ENCODE results near the gene CCDC12. TPM values are rescaled to one million over a fixed set of nuclear protein-coding genes. Genes with fewer than 3 reads are reported as not detected.

CCDC12 gene
- polyA plus RNA-seq, 1 of the 3 experiments (the other 2 are of a cell fraction): 105 TPM

- ChIA-PET CTCF (interaction anchor here (1.8 kb wide), 1 partner anchor 12 kb away, joined by 7 read pairs; no protein-coding TSS in a partner anchor), POLR2A (no interaction called here)
- Histone ChIP-seq H3K4me3 (ENCODE audit: low read depth in 2 of 2, low read length in 1 of 2) (no peak overlapping the region), H2AFZ (ENCODE audit: low read depth) (no peak overlapping the region), H4K20me1 (ENCODE audit: insufficient read depth) (no peaks in the 10 kb centered on the region), H3K9ac (no peak overlapping the region), H3K9me2 (no peaks in the 10 kb centered on the region), H3K9me3 (no peaks in the 10 kb centered on the region), H3F3A (replicated peaks; ENCODE audit: insufficient read depth) (no peaks in the 10 kb centered on the region), H3K79me2 (ENCODE audit: insufficient read depth) (no peaks in the 10 kb centered on the region), H3K27me3 (ENCODE audit: insufficient read depth) (no peaks in the 10 kb centered on the region), H3K4me2 (no peak overlapping the region), H3K4me1 (ENCODE audit: control insufficient read depth in 1 of 2, insufficient read depth in 2 of 2, low read depth in 1 of 2, low read length in 1 of 2) (no peaks in the 10 kb centered on the region; a peak in 1 of 4 replicates), H3K36me3 (replicated peaks in 1 of 2; ENCODE audit: control insufficient read depth in 1 of 2, insufficient read depth in 2 of 2, low read length in 1 of 2) (peaks cover 0 to 4% of the 10 kb centered on the region in 2 experiments), H3K27ac (ENCODE audit: low read depth in 2 of 2, low read length in 1 of 2) (no peak overlapping the region)
- WGBS (ENCODE audit: low lambda C conversion rate): 94% methylated on average over 9 of the region's 9 CpGs
- DNase-seq: no peak
- TF ChIP-seq MEF2A (IDR thresholded peaks at IDR 0.05; ENCODE audit: borderline replicate concordance, low read depth) (no peak), YY1 (IDR thresholded peaks at IDR 0.05; ENCODE audit: low read depth) (no peak), TEAD4 (IDR thresholded peaks at IDR 0.05; ENCODE audit: borderline replicate concordance, insufficient read depth) (no peak), IRF3 (IDR thresholded peaks at IDR 0.05; ENCODE audit: low read depth, low read length) (no peak), REST (IDR thresholded peaks at IDR 0.05; ENCODE audit: low read depth, low read length) (no peak), TAF1 (IDR thresholded peaks at IDR 0.05; ENCODE audit: borderline replicate concordance, low read depth, low read length) (no peak), EP300 (IDR thresholded peaks at IDR 0.05; ENCODE audit: borderline replicate concordance in 1 of 2, low read depth in 1 of 2, low read length in 1 of 2) (no peak), MAX (IDR thresholded peaks at IDR 0.05; ENCODE audit: low read depth) (no peak), TCF12 (IDR thresholded peaks at IDR 0.05) (no peak), FOSL2 (IDR thresholded peaks at IDR 0.05; ENCODE audit: borderline replicate concordance, low read depth) (no peak)
- TF ChIP-seq, protein P1, sequence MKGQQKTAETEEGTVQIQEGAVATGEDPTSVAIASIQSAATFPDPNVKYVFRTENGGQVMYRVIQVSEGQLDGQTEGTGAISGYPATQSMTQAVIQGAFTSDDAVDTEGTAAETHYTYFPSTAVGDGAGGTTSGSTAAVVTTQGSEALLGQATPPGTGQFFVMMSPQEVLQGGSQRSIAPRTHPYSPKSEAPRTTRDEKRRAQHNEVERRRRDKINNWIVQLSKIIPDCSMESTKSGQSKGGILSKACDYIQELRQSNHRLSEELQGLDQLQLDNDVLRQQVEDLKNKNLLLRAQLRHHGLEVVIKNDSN (IDR thresholded peaks at IDR 0.05; ENCODE audit: borderline replicate concordance, low read depth): no peak
- TF ChIP-seq, protein P2, sequence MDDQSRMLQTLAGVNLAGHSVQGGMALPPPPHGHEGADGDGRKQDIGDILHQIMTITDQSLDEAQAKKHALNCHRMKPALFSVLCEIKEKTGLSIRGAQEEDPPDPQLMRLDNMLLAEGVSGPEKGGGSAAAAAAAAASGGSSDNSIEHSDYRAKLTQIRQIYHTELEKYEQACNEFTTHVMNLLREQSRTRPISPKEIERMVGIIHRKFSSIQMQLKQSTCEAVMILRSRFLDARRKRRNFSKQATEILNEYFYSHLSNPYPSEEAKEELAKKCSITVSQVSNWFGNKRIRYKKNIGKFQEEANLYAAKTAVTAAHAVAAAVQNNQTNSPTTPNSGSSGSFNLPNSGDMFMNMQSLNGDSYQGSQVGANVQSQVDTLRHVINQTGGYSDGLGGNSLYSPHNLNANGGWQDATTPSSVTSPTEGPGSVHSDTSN (IDR thresholded peaks at IDR 0.05): no peak
Observed at GRCh38 chr3:46987319-46987742, 10.8 kb upstream of the CCDC12 start.

Data from SK-N-SH (cell line).